WERI-Rb-1 (cell line): ENCODE results near the gene TMEM121.

Experiments used
- DNase-seq: peaks from one replicate; pipeline ENCODE4 v3.0.0-alpha.2; 2020
- H3K27ac ChIP-seq: fragments of 250-450 bp; sonication (Bioruptor Pico); 2 replicates; pipeline ENCODE4 v1.5.1; 2020; ENCODE audit warnings: mild to moderate bottlenecking, moderate library complexity
- H3K27me3 ChIP-seq: fragments of 250-450 bp; sonication (Bioruptor Pico); 2 replicates; pipeline ENCODE4 v1.5.1; 2021; ENCODE audit warnings: mild to moderate bottlenecking, low read depth, moderate library complexity; ENCODE audit not compliant: insufficient read depth, severe bottlenecking
- H3K36me3 ChIP-seq: fragments of 250-450 bp; sonication (Bioruptor Pico); 2 replicates; pipeline ENCODE4 v1.5.1; 2020; ENCODE audit warnings: mild to moderate bottlenecking, moderate library complexity
- H3K4me3 ChIP-seq: 2 replicates; pipeline ENCODE4 v1.5.1; 2011; ENCODE audit warnings: low read depth, mild to moderate bottlenecking, control low read depth, low read length
- H3K9me3 ChIP-seq: fragments of 250-450 bp; sonication (Bioruptor Pico); 2 replicates; pipeline ENCODE4 v1.5.1; 2021; ENCODE audit warnings: mild to moderate bottlenecking, moderate library complexity; ENCODE audit not compliant: severe bottlenecking
- TF ChIP-seq, protein P1 (sequence below): IDR thresholded peaks from 2 replicates; pipeline ENCODE4 v1.5.1; 2011; ENCODE audit warnings: low read depth, mild to moderate bottlenecking, control low read depth, inconsistent platforms, low read length

Gene TMEM121

DNA sequence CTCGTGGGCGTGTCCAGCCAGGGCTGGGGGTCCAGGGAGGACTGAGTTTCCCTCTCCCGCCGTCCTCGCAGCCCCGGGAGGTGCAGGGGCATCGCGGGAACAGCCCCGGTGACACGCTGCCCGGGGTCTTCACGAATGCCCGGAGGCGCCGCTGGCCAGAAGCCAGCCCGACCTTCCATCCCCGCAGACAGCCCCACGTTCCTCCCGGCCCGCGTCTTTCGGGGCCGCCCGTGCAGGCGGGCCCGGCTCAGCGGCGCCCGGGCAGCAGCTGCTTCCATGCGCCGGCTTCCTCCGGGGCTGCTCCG is 36.2 kb upstream of the TMEM121 start:
- no peaks in the 10 kb centered on the region for H3K27me3 ChIP-seq
- H3K9me3 ChIP-seq, result no peaks in the 10 kb centered on the region
- H3K27ac ChIP-seq, result peak overlapping the region; percentile 96
- H3K4me3 ChIP-seq, result peak overlapping the region; percentile 84
- DNase-seq, result no peak
- H3K36me3 ChIP-seq, result peaks cover 19% of the 10 kb centered on the region
- TF ChIP-seq, protein P1, sequence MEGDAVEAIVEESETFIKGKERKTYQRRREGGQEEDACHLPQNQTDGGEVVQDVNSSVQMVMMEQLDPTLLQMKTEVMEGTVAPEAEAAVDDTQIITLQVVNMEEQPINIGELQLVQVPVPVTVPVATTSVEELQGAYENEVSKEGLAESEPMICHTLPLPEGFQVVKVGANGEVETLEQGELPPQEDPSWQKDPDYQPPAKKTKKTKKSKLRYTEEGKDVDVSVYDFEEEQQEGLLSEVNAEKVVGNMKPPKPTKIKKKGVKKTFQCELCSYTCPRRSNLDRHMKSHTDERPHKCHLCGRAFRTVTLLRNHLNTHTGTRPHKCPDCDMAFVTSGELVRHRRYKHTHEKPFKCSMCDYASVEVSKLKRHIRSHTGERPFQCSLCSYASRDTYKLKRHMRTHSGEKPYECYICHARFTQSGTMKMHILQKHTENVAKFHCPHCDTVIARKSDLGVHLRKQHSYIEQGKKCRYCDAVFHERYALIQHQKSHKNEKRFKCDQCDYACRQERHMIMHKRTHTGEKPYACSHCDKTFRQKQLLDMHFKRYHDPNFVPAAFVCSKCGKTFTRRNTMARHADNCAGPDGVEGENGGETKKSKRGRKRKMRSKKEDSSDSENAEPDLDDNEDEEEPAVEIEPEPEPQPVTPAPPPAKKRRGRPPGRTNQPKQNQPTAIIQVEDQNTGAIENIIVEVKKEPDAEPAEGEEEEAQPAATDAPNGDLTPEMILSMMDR, result no peak

DNA sequence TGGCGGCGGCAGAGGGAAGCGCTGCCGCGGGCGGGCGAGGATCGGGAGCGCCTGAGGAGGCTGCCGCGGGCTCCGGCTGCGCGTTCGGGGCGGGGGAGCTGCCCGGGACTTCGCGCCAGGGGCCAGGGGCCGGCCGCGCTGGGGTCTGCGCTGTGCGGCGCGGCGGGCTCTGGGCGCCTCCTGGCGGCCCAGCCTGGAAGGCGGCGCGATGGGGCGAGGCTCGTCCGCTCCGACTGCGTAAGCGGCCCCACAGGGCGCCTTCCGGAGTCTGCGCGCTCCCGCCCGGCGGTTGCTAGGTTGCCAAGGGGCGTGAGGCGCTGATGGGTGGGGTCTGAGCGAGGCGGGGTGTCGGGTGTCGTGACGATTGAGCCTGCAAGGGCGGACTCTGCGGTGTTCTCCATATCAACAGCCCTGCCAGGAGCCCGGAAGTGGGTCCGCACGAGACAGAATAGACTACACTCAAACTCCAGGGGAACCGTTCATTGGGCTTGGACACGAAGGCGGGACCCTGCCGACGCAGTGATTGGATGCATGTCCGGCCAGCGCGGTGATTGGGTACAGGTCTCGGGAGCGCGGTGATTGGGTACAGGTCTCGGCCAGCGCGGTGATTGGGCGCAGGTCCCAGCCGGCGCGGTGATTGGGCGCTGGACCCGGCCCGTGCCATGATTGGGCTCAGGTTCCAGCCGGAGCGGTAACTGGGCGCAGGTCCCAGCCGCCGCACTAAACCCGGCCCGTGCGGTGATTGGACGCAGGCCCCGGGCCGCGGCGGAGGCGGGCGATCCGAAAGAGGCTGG is 35.6 kb upstream of the TMEM121 start, which contains the start of gene TEDC1:
TSS of gene TEDC1 (plus strand) at position 675 of the 794 bp plus-strand sequence. CDS start 130 bp downstream, outside the sequence.
- Histone ChIP-seq H3K36me3 (peaks cover 19% of the 10 kb centered on the region), H3K27ac (peak within 1 kb of the TSS; percentile 96), H3K4me3 (peak within 1 kb of the TSS; percentile 84), H3K9me3 (no peaks in the 10 kb centered on the region), H3K27me3 (no peaks in the 10 kb centered on the region)
- peak; percentile 99 for DNase-seq
- TF ChIP-seq, protein P1, result peak; percentile 81

DNA sequence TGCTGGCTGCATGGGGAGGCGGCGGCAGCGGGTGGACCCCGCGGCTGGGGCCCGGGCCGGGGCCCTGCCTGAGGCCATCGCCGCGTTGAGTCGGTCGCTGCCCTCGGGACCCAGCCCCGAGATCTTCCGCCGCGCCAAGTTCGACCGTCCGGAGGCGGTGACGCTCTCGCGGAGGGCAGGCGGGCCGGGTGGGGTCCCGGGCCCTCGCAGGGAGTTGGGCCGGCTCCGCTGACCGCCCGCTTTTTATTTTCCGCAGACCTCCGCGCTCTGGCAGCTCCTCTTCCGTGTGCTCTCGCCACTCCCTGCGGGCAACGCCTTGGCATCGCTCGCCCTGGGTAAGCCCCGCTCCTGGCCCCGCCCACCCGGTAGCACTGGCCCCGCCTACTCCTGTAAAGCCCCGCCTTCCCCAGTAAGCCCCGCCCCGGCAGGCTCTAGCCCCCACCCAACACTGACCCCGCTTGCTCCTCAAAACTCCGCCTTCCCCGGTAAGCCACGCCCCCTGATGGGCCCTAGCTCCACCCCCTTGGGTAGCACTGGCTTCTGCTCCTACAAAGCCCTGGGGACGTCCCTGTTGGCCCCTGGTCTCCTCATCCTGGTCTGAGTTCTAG is 34.9 kb upstream of the TMEM121 start:
- Histone ChIP-seq H3K27me3 (no peaks in the 10 kb centered on the region), H3K27ac (peak overlapping the region; percentile 92), H3K4me3 (peak overlapping the region; percentile 74), H3K9me3 (no peaks in the 10 kb centered on the region), H3K36me3 (peaks cover 19% of the 10 kb centered on the region)
- TF ChIP-seq, protein P1, result no peak
- DNase-seq, result peak; percentile 90

DNA sequence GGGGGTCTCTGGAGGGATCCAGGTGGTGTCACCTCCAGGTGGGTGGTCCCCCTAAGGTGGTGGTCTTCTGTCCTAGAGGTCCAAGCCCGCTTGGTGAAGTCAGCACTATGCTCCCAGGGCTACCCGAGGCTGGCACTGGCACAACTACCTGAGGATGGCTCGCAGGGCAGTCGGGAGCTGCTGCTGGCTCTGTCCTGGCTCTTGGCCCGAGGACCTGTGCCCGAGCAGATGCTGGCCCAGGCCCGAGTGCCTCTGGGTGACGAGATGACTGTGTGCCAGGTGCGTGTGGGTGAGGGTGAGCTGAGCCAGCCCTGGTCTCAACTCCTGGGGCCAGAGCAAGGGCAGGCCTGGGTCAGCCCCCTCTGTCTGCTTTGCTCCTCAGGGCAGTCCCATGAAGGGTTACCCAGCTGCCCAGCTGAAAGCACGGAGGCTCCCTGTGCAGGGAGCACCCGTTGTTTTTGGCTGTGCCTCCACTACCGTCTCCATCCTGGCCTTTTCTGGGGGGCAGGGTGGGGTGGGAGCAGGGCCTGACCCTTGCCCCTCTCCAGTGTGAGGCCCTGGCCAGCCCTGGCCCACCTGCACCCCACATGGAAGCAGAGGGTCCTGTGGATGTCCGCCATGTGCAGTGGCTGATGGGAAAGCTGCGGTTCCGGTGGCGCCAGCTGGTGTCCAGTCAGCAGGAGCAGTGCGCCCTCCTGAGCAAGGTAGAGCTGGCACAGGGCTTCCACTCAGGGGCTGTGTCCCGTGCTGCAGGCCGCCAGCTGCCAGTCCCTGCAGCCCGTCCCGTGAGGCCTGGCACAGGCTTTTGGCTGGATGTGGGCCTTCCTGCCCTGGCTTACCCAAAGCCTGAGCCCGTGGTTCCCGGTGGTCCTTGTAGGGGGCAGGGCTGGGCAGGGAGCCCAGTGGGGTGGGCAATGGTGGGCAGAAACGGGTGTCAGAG is 34.1 kb upstream of the TMEM121 start:
- no peak for DNase-seq

More for the DNA sequence above, 34.1 kb upstream of the TMEM121 start:
- H3K9me3 ChIP-seq, result no peaks in the 10 kb centered on the region
- TF ChIP-seq, protein P1, result no peak
- H3K36me3 ChIP-seq, result peaks cover 19% of the 10 kb centered on the region
- no peak overlapping the region; the same call in 1 of the 2 replicates for H3K4me3 ChIP-seq
- H3K27me3 ChIP-seq, result no peaks in the 10 kb centered on the region
- peak overlapping the region; percentile 46; the same call in 1 of the 2 replicates for H3K27ac ChIP-seq
